Measurements from ENCODE around the gene ARHGAP15. TPM values are rescaled to one million over a fixed set of nuclear protein-coding genes. Genes with fewer than 3 reads are reported as not detected.

Gene ARHGAP15
- total and polyA plus RNA-seq, 2 experiments from 2014 or later: 0.26 TPM; not detected in 1

DNA sequence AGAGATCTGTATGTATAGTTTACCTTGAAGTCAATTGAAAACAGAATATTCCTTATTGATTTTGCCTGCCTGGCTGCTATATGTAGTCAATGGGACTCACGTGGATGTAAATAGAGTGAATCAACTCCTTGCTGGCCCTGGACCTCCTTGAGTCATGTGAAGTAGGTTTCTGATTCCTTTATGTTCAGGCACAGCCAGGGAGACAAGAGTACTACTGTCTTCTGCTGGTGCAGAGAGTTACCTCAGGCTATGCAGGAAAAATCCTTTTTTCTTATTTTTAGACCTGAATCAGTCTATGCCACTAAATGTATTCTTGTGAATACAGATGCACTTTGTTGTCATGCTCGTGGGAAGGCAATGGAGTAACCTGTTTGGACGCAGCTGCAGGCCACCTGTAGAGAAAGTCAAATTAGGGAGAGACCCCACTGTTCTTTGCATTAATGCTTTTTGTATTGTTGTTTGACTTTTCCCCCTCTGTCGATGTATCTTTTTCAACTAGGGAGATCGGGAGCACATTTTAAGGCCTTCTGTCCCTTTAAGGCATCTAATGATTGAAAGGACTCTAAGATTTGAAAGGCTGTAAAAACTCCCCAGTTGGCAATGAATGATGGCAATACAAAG is 473.9 kb downstream of the ARHGAP15 start:
- TF ChIP-seq EZH2 (IDR thresholded peaks at IDR 0.05; ENCODE audit: low read depth, unreplicated experiment) (no peak), POLR2AphosphoS5 (IDR thresholded peaks at IDR 0.05; ENCODE audit: low read depth) (no peak), ZNF114 (CRISPR knock-in tag; IDR thresholded peaks at IDR 0.05) (no peak), CREB1 (CRISPR knock-in tag; IDR thresholded peaks at IDR 0.05; ENCODE audit: low read depth) (no peak), JUNB (IDR thresholded peaks at IDR 0.05; ENCODE audit: unreplicated experiment) (no peak), NANOG (IDR thresholded peaks at IDR 0.05; ENCODE audit: borderline replicate concordance) (no peak), ZNF331 (CRISPR knock-in tag; IDR thresholded peaks at IDR 0.05; ENCODE audit: low read depth) (no peak), STAT1 (IDR thresholded peaks at IDR 0.05; ENCODE audit: unreplicated experiment) (no peak), EZH2phosphoT487 (IDR thresholded peaks at IDR 0.05; ENCODE audit: unreplicated experiment) (no peak), CTCF (conservative IDR thresholded peaks at IDR 0.05; ENCODE audit: low read depth in 2 of 2) (no peak)
- TF ChIP-seq, protein P1, sequence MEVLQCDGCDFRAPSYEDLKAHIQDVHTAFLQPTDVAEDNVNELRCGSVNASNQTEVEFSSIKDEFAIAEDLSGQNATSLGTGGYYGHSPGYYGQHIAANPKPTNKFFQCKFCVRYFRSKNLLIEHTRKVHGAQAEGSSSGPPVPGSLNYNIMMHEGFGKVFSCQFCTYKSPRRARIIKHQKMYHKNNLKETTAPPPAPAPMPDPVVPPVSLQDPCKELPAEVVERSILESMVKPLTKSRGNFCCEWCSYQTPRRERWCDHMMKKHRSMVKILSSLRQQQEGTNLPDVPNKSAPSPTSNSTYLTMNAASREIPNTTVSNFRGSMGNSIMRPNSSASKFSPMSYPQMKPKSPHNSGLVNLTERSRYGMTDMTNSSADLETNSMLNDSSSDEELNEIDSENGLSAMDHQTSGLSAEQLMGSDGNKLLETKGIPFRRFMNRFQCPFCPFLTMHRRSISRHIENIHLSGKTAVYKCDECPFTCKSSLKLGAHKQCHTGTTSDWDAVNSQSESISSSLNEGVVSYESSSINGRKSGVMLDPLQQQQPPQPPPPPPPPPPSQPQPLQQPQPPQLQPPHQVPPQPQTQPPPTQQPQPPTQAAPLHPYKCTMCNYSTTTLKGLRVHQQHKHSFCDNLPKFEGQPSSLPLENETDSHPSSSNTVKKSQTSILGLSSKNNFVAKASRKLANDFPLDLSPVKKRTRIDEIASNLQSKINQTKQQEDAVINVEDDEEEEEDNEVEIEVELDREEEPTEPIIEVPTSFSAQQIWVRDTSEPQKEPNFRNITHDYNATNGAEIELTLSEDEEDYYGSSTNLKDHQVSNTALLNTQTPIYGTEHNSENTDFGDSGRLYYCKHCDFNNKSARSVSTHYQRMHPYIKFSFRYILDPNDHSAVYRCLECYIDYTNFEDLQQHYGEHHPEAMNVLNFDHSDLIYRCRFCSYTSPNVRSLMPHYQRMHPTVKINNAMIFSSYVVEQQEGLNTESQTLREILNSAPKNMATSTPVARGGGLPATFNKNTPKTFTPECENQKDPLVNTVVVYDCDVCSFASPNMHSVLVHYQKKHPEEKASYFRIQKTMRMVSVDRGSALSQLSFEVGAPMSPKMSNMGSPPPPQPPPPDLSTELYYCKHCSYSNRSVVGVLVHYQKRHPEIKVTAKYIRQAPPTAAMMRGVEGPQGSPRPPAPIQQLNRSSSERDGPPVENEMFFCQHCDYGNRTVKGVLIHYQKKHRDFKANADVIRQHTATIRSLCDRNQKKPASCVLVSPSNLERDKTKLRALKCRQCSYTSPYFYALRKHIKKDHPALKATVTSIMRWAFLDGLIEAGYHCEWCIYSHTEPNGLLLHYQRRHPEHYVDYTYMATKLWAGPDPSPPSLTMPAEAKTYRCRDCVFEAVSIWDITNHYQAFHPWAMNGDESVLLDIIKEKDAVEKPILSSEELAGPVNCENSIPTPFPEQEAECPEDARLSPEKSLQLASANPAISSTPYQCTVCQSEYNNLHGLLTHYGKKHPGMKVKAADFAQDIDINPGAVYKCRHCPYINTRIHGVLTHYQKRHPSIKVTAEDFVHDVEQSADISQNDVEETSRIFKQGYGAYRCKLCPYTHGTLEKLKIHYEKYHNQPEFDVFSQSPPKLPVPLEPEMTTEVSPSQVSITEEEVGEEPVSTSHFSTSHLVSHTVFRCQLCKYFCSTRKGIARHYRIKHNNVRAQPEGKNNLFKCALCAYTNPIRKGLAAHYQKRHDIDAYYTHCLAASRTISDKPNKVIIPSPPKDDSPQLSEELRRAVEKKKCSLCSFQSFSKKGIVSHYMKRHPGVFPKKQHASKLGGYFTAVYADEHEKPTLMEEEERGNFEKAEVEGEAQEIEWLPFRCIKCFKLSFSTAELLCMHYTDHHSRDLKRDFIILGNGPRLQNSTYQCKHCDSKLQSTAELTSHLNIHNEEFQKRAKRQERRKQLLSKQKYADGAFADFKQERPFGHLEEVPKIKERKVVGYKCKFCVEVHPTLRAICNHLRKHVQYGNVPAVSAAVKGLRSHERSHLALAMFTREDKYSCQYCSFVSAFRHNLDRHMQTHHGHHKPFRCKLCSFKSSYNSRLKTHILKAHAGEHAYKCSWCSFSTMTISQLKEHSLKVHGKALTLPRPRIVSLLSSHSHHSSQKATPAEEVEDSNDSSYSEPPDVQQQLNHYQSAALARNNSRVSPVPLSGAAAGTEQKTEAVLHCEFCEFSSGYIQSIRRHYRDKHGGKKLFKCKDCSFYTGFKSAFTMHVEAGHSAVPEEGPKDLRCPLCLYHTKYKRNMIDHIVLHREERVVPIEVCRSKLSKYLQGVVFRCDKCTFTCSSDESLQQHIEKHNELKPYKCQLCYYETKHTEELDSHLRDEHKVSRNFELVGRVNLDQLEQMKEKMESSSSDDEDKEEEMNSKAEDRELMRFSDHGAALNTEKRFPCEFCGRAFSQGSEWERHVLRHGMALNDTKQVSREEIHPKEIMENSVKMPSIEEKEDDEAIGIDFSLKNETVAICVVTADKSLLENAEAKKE (CRISPR knock-in tag; IDR thresholded peaks at IDR 0.05): no peak
- TF ChIP-seq, protein P2, sequence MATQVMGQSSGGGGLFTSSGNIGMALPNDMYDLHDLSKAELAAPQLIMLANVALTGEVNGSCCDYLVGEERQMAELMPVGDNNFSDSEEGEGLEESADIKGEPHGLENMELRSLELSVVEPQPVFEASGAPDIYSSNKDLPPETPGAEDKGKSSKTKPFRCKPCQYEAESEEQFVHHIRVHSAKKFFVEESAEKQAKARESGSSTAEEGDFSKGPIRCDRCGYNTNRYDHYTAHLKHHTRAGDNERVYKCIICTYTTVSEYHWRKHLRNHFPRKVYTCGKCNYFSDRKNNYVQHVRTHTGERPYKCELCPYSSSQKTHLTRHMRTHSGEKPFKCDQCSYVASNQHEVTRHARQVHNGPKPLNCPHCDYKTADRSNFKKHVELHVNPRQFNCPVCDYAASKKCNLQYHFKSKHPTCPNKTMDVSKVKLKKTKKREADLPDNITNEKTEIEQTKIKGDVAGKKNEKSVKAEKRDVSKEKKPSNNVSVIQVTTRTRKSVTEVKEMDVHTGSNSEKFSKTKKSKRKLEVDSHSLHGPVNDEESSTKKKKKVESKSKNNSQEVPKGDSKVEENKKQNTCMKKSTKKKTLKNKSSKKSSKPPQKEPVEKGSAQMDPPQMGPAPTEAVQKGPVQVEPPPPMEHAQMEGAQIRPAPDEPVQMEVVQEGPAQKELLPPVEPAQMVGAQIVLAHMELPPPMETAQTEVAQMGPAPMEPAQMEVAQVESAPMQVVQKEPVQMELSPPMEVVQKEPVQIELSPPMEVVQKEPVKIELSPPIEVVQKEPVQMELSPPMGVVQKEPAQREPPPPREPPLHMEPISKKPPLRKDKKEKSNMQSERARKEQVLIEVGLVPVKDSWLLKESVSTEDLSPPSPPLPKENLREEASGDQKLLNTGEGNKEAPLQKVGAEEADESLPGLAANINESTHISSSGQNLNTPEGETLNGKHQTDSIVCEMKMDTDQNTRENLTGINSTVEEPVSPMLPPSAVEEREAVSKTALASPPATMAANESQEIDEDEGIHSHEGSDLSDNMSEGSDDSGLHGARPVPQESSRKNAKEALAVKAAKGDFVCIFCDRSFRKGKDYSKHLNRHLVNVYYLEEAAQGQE (IDR thresholded peaks at IDR 0.05; ENCODE audit: unreplicated experiment): no peak
- TF ChIP-seq, protein P3, sequence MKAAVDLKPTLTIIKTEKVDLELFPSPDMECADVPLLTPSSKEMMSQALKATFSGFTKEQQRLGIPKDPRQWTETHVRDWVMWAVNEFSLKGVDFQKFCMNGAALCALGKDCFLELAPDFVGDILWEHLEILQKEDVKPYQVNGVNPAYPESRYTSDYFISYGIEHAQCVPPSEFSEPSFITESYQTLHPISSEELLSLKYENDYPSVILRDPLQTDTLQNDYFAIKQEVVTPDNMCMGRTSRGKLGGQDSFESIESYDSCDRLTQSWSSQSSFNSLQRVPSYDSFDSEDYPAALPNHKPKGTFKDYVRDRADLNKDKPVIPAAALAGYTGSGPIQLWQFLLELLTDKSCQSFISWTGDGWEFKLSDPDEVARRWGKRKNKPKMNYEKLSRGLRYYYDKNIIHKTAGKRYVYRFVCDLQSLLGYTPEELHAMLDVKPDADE (IDR thresholded peaks at IDR 0.05): no peak
- Mint-ChIP-seq H3K4me3 (no peak overlapping the region), H3K27me3 (ENCODE audit: insufficient read depth, low read depth, poor library complexity) (no peaks in the 10 kb centered on the region), H3K4me1 (peaks cover 45% of the 10 kb centered on the region), H3K9me3 (no peaks in the 10 kb centered on the region), H3K27ac (no peak overlapping the region), H3K36me3 (ENCODE audit: low read depth) (no peaks in the 10 kb centered on the region)
- Histone ChIP-seq H3K79me2 (replicated peaks; ENCODE audit: insufficient read depth) (no peaks in the 10 kb centered on the region), H3K27me3 (ENCODE audit: insufficient read depth) (no peaks in the 10 kb centered on the region), H3K4me1 (ENCODE audit: insufficient read depth) (peaks cover 40% of the 10 kb centered on the region), H3K4me2 (peak overlapping the region; percentile 24), H3K9me2 (ENCODE audit: insufficient read depth) (no peaks in the 10 kb centered on the region), H3F3A (replicated peaks; ENCODE audit: low read depth) (no peaks in the 10 kb centered on the region), H3K27ac (ENCODE audit: low read depth) (no peak overlapping the region), H2AFZ (no peak overlapping the region), H4K20me1 (replicated peaks; ENCODE audit: insufficient read depth) (no peaks in the 10 kb centered on the region), H3K36me3 (ENCODE audit: insufficient read depth) (no peaks in the 10 kb centered on the region), H3K4me3 (no peak overlapping the region)
- ATAC-seq (peak; percentile 44), DNase-seq (ENCODE audit: low spot score) (peak; percentile 6)

All from GM23338 (cell line).